Measurements from ENCODE around the gene PIEZO1. TPM values are rescaled to one million over a fixed set of nuclear protein-coding genes. Genes with fewer than 3 reads are reported as not detected.

The PIEZO1 gene
- total RNA-seq, 1 donor from 2014 or later: 91.7 TPM

- DNase-seq (ENCODE audit: low spot score): no peak
Measured at GRCh38 chr16:88705801-88706228, 79.2 kb downstream of the PIEZO1 start.

GRCh38 chr16:88705076-88705684 lies 79.8 kb downstream of the PIEZO1 start:
- DNase-seq (ENCODE audit: low spot score): no peak

- DNase-seq (ENCODE audit: low spot score): no peak
Measured at GRCh38 chr16:88703486-88704309, 81.3 kb downstream of the PIEZO1 start.

GRCh38 chr16:88702371-88703210 lies 82.4 kb downstream of the PIEZO1 start:
- DNase-seq (ENCODE audit: low spot score): no peak

- DNase-seq (ENCODE audit: low spot score): no peak
Measured at GRCh38 chr16:88701581-88702370, 83.2 kb downstream of the PIEZO1 start.

- peak; percentile 71 for DNase-seq (ENCODE audit: low spot score)
Measured at GRCh38 chr16:88700636-88701482, 84.2 kb downstream of the PIEZO1 start.

GRCh38 chr16:88700322-88700635 lies 84.7 kb downstream of the PIEZO1 start:
- DNase-seq (ENCODE audit: low spot score): no peak

- DNase-seq (ENCODE audit: low spot score): no peak
Measured at GRCh38 chr16:88699180-88699579, 85.8 kb downstream of the PIEZO1 start.

GRCh38 chr16:88698646-88699045 lies 86.4 kb downstream of the PIEZO1 start:
- DNase-seq (ENCODE audit: low spot score): no peak

- no peak for DNase-seq (ENCODE audit: low spot score)
Measured at GRCh38 chr16:88697831-88698615, 87.0 kb downstream of the PIEZO1 start.

- no peak for DNase-seq (ENCODE audit: low spot score)
Measured at GRCh38 chr16:88697116-88697830, 87.7 kb downstream of the PIEZO1 start.

- no peak for DNase-seq (ENCODE audit: low spot score)
Measured at GRCh38 chr16:88696441-88696840, 88.6 kb downstream of the PIEZO1 start.

GRCh38 chr16:88695753-88696152 lies 89.3 kb downstream of the PIEZO1 start:
- DNase-seq (ENCODE audit: low spot score): no peak

GRCh38 chr16:88695218-88695617 lies 89.8 kb downstream of the PIEZO1 start:
- no peak for DNase-seq (ENCODE audit: low spot score)

- DNase-seq (ENCODE audit: low spot score): no peak
Measured at GRCh38 chr16:88694221-88695087, 90.6 kb downstream of the PIEZO1 start.

- no peak for DNase-seq (ENCODE audit: low spot score)
Measured at GRCh38 chr16:88693420-88694177, 91.4 kb downstream of the PIEZO1 start.

- no peak for DNase-seq (ENCODE audit: low spot score)
Measured at GRCh38 chr16:88692861-88693260, 92.2 kb downstream of the PIEZO1 start.

Data from umbilical cord (tissue), 2 donors.